Keratinocyte (primary cell): Measurements from ENCODE around the gene FAF1.

ENCODE experiments used
- CTCF ChIP-seq, 3 experiments: IDR thresholded peaks in 1 of 3; conservative IDR thresholded peaks in 1 of 3; optimal IDR thresholded peaks in 1 of 3; 2 replicates in 2 of 3; 3 replicates in 1 of 3; pipeline versions ENCODE3 to v1.5.1; 2011; ENCODE audit warnings: low read length in 3 of 3, mild to moderate bottlenecking in 3 of 3, moderate library complexity in 2 of 3, control low read depth in 1 of 3, inconsistent platforms in 1 of 3; ENCODE audit not compliant: insufficient read depth in 2 of 3; ENCODE audit errors: extremely low read depth in 1 of 3
- EZH2 ChIP-seq: IDR thresholded peaks from one replicate; pipeline ENCODE4 v1.6.1; 2012; ENCODE audit warnings: inconsistent platforms, mild to moderate bottlenecking, low read length, moderate library complexity

GRCh38 chr1:50978852-50979781 is 19.1 kb upstream of the FAF1 start:
- TF ChIP-seq CTCF (optimal IDR thresholded peaks at IDR 0.05 in 1 of 3, IDR thresholded peaks at IDR 0.05 in 1 of 3, conservative IDR thresholded peaks at IDR 0.05 in 1 of 3; ENCODE audit: extremely low read depth in 1 of 3, insufficient read depth in 2 of 3, low read length in 3 of 3): no peak
- no peak for TF ChIP-seq EZH2
